ENCODE results near the gene OR4N5.

- TF ChIP-seq, protein P1, sequence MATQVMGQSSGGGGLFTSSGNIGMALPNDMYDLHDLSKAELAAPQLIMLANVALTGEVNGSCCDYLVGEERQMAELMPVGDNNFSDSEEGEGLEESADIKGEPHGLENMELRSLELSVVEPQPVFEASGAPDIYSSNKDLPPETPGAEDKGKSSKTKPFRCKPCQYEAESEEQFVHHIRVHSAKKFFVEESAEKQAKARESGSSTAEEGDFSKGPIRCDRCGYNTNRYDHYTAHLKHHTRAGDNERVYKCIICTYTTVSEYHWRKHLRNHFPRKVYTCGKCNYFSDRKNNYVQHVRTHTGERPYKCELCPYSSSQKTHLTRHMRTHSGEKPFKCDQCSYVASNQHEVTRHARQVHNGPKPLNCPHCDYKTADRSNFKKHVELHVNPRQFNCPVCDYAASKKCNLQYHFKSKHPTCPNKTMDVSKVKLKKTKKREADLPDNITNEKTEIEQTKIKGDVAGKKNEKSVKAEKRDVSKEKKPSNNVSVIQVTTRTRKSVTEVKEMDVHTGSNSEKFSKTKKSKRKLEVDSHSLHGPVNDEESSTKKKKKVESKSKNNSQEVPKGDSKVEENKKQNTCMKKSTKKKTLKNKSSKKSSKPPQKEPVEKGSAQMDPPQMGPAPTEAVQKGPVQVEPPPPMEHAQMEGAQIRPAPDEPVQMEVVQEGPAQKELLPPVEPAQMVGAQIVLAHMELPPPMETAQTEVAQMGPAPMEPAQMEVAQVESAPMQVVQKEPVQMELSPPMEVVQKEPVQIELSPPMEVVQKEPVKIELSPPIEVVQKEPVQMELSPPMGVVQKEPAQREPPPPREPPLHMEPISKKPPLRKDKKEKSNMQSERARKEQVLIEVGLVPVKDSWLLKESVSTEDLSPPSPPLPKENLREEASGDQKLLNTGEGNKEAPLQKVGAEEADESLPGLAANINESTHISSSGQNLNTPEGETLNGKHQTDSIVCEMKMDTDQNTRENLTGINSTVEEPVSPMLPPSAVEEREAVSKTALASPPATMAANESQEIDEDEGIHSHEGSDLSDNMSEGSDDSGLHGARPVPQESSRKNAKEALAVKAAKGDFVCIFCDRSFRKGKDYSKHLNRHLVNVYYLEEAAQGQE (IDR thresholded peaks at IDR 0.05; ENCODE audit: borderline replicate concordance) = no peak
- no peak for TF ChIP-seq EP300 (conservative IDR thresholded peaks at IDR 0.05; ENCODE audit: poor library complexity, severe bottlenecking)
- TF ChIP-seq POLR2AphosphoS5 (IDR thresholded peaks at IDR 0.05) = no peak
- TF ChIP-seq, protein P2, sequence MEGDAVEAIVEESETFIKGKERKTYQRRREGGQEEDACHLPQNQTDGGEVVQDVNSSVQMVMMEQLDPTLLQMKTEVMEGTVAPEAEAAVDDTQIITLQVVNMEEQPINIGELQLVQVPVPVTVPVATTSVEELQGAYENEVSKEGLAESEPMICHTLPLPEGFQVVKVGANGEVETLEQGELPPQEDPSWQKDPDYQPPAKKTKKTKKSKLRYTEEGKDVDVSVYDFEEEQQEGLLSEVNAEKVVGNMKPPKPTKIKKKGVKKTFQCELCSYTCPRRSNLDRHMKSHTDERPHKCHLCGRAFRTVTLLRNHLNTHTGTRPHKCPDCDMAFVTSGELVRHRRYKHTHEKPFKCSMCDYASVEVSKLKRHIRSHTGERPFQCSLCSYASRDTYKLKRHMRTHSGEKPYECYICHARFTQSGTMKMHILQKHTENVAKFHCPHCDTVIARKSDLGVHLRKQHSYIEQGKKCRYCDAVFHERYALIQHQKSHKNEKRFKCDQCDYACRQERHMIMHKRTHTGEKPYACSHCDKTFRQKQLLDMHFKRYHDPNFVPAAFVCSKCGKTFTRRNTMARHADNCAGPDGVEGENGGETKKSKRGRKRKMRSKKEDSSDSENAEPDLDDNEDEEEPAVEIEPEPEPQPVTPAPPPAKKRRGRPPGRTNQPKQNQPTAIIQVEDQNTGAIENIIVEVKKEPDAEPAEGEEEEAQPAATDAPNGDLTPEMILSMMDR (IDR thresholded peaks at IDR 0.05; ENCODE audit: poor library complexity, severe bottlenecking) = no peak
- no peak for TF ChIP-seq RAD21 (conservative IDR thresholded peaks at IDR 0.05)
Observed at GRCh38 chr14:20167091-20167490, 28.5 kb downstream of the OR4N5 start.
